SH-SY5Y (cell line): Measurements from ENCODE around the gene COL18A1.

ENCODE experiments used
- GATA2 ChIP-seq: IDR thresholded peaks from 2 replicates; pipeline ENCODE4 v1.6.1; 2011; ENCODE audit warnings: mild to moderate bottlenecking, low read depth, low read length
- GATA3 ChIP-seq: IDR thresholded peaks from 2 replicates; pipeline ENCODE4 v1.6.1; 2011; ENCODE audit warnings: low read depth, mild to moderate bottlenecking, low read length, moderate library complexity

DNA sequence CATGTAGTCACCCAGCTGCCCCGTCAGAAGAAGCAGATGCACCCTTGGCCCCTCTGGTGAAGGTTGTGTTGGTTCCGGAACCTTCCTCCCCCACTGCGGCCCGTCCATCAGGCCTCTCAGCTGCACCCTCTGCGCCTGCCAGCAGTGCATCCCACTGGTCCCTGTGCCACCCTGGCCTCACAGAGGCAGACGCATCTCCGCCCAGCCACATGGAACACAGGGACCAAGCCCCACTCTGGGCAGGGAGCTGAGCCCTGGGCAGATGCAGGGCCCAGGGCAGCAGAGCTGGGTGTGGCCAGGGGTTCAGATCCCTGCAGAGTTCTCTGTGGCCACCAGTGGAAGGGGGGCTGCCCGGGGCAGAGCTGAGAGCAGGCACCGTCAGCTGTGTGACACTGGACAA, 86.7 kb downstream of the COL18A1 start:
- TF ChIP-seq GATA2: no peak
- TF ChIP-seq GATA3: no peak
